Measurements from ENCODE around the gene NCOA1. TPM values are rescaled to one million over a fixed set of nuclear protein-coding genes. Genes with fewer than 3 reads are reported as not detected.

The NCOA1 gene
- total and polyA plus RNA-seq, 2 of the 4 experiments (the other 2 are of a cell fraction): 6.7 to 11.3 TPM

DNA sequence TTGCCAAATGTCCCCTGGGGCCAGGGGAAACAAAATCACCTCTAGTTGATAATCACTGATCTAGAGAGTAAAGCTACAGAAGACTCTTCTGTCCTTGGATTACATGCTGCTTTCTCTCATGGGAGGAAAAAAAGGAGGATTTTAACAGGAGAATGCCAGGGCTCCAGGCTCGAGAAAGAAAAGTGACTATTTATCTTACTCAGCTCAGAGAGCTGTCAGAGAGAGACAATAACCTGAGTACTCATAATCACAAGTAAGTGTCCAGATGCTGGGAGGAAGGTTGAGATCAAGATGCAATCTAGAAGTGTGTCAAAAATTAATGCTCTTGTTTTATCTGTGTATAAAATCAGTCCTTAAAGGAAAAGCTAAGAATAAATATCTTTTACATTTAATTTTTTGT is 168.8 kb downstream of the NCOA1 start:
- CTCF ChIA-PET: no interaction called here
- in situ Hi-C loops (cut with MboI; ENCODE audit: low sequenced_read_pairs): no loop called here
- TF ChIP-seq NFE2L2 (IDR thresholded peaks at IDR 0.05; ENCODE audit: low read depth, low read length): no peak
- no peak for TF ChIP-seq USF2 (IDR thresholded peaks at IDR 0.05; ENCODE audit: low read depth, low read length)
- no peak for TF ChIP-seq BHLHE40 (IDR thresholded peaks at IDR 0.05; ENCODE audit: low read depth, low read length)
- TF ChIP-seq CEBPB (IDR thresholded peaks at IDR 0.05; ENCODE audit: low read depth, low read length): no peak
- no peak for TF ChIP-seq POLR2A (IDR thresholded peaks at IDR 0.05; ENCODE audit: low read depth, low read length)
- TF ChIP-seq CHD1 (IDR thresholded peaks at IDR 0.05; ENCODE audit: low read depth, low read length): no peak
- no peak for TF ChIP-seq MAFK (IDR thresholded peaks at IDR 0.05; ENCODE audit: low read depth, low read length)
- TF ChIP-seq, protein P1, sequence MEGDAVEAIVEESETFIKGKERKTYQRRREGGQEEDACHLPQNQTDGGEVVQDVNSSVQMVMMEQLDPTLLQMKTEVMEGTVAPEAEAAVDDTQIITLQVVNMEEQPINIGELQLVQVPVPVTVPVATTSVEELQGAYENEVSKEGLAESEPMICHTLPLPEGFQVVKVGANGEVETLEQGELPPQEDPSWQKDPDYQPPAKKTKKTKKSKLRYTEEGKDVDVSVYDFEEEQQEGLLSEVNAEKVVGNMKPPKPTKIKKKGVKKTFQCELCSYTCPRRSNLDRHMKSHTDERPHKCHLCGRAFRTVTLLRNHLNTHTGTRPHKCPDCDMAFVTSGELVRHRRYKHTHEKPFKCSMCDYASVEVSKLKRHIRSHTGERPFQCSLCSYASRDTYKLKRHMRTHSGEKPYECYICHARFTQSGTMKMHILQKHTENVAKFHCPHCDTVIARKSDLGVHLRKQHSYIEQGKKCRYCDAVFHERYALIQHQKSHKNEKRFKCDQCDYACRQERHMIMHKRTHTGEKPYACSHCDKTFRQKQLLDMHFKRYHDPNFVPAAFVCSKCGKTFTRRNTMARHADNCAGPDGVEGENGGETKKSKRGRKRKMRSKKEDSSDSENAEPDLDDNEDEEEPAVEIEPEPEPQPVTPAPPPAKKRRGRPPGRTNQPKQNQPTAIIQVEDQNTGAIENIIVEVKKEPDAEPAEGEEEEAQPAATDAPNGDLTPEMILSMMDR (conservative IDR thresholded peaks at IDR 0.05; ENCODE audit: low read depth, low read length): no peak
- no peak for TF ChIP-seq RAD21 (IDR thresholded peaks at IDR 0.05; ENCODE audit: low read length)
- no peak for TF ChIP-seq ELK1 (IDR thresholded peaks at IDR 0.05; ENCODE audit: borderline replicate concordance, low read depth, low read length)
- TF ChIP-seq RFX5 (IDR thresholded peaks at IDR 0.05; ENCODE audit: low read depth, low read length): no peak
- TF ChIP-seq MXI1 (IDR thresholded peaks at IDR 0.05; ENCODE audit: borderline replicate concordance, low read depth, low read length): no peak
- no peak for TF ChIP-seq FOS (IDR thresholded peaks at IDR 0.05; ENCODE audit: low read depth, low read length)
- TF ChIP-seq MAZ (IDR thresholded peaks at IDR 0.05; ENCODE audit: borderline replicate concordance, low read depth, low read length): no peak
- no peak for TF ChIP-seq SMC3 (IDR thresholded peaks at IDR 0.05; ENCODE audit: low read depth, low read length)
- TF ChIP-seq RCOR1 (IDR thresholded peaks at IDR 0.05; ENCODE audit: insufficient replicate concordance, low read length): no peak
- Histone ChIP-seq H3K4ac (ENCODE audit: low read depth, low read length) (no peak overlapping the region), H3K36me3 (ENCODE audit: control insufficient read depth, insufficient read depth, low read length) (no peaks in the 10 kb centered on the region), H4K5ac (ENCODE audit: low read depth, low read length) (no peak overlapping the region), H3K79me1 (ENCODE audit: low read depth in 1 of 2, low read length in 2 of 2) (no peaks in the 10 kb centered on the region), H3K9me1 (ENCODE audit: insufficient read depth, low read length) (no peaks in the 10 kb centered on the region), H2BK20ac (ENCODE audit: low read depth, low read length) (no peak overlapping the region), H3K9me3 (ENCODE audit: control insufficient read depth, insufficient read depth, low read length) (no peaks in the 10 kb centered on the region), H2BK15ac (ENCODE audit: low read depth, low read length) (no peak overlapping the region), H3K23ac (ENCODE audit: low read depth, low read length) (no peak overlapping the region), H2BK120ac (ENCODE audit: low read depth, low read length) (no peak overlapping the region), H4K20me1 (ENCODE audit: insufficient read depth, low read length) (no peaks in the 10 kb centered on the region), H2AK9ac (replicated peaks; ENCODE audit: low read depth, low read length, poor library complexity) (no peak overlapping the region), H3K56ac (ENCODE audit: extremely low read depth, insufficient read depth, low read length) (no peak overlapping the region), H3K27me3 (ENCODE audit: control insufficient read depth, insufficient read depth, low read length) (no peaks in the 10 kb centered on the region), H4K91ac (ENCODE audit: insufficient read depth, low read depth, low read length) (no peak overlapping the region), H2BK5ac (ENCODE audit: low read depth, low read length, poor library complexity, severe bottlenecking) (no peak overlapping the region), H2AFZ (replicated peaks; ENCODE audit: low read length, poor library complexity) (no peak overlapping the region), H3K27ac (ENCODE audit: insufficient read depth, low read length) (no peak overlapping the region), H3K14ac (replicated peaks; ENCODE audit: low read depth, low read length) (no peak overlapping the region), H3K4me3 (ENCODE audit: insufficient read depth, low read depth, low read length) (no peak overlapping the region), H3K4me1 (ENCODE audit: control insufficient read depth, insufficient read depth, low read length) (no peaks in the 10 kb centered on the region), H2AK5ac (ENCODE audit: low read depth, low read length) (no peak overlapping the region), H3K9ac (ENCODE audit: low read depth, low read length) (no peak overlapping the region), H4K8ac (ENCODE audit: low read depth in 2 of 2, low read length in 2 of 2) (no peak overlapping the region), H3K18ac (ENCODE audit: low read depth, low read length) (no peak overlapping the region), H3K4me2 (ENCODE audit: low read depth, low read length) (no peak overlapping the region)
- no peak for ATAC-seq (ENCODE audit: low read depth)
- dilution Hi-C loops (cut with HindIII; ENCODE audit: low sequenced_read_pairs, unreplicated experiment): no loop called here
- intact Hi-C loops (cut with micrococcal nuclease): no loop called here
- POLR2A ChIA-PET (ENCODE audit: unreplicated experiment): no interaction called here
- WGBS, 2 experiments (ENCODE audit: extremely low coverage in 2 of 2, insufficient read length in 1 of 2): no CpG with 5 or more reads among the region's 1 CpG
- BruUV-seq (replicated peaks): no TSS peak
- no peak for DNase-seq

Data from IMR-90 (cell line).